NK-92 treated with Interleukin-12 subunit alpha and Interleukin-12 subunit beta, amount 100 ng/mL, for 24 hours (cell line): Measurements from ENCODE around the gene SLC1A3.
"Not testable (repeated sequence)": the region's sequence is repeated elsewhere in the genome, so short reads cannot be mapped to it uniquely, and the experiment has no call there.

ENCODE experiments used
- DNase-seq: peaks from one replicate; lab custom pipeline; 2025; lab: John Stamatoyannopoulos, UW

Gene SLC1A3

GRCh38 chr5:36606428-36607113 lies at the start of gene SLC1A3:
Gene SLC1A3, plus strand, starts transcription at chr5:36606606. Its CDS starts 1,818 bp downstream, at chr5:36608424.
- no peak for DNase-seq

DNA sequence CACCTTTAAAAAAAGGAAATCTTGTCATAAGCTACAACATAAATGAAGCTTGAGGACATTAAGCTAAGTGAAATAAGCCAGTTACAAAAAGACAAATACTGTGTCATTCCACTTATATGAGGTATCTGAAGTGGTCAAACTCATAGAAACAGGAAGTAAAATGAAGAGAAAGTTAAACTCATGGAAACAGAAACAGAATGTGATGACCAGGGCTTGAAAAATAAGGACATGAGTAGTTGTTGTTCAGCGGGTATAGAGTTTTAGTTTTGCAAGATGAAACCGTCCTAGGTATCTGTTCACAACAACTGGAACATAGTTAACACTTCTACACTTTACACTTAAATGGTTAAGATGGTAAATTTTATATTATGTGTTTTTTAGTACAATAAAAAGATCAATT lies 47.8 kb upstream of the SLC1A3 start:
- DNase-seq = no peak

- DNase-seq = no peak
Observed at GRCh38 chr5:36561601-36562000, 44.8 kb upstream of the SLC1A3 start.

GRCh38 chr5:36569491-36569890 lies 36.9 kb upstream of the SLC1A3 start:
- DNase-seq = no peak

DNA sequence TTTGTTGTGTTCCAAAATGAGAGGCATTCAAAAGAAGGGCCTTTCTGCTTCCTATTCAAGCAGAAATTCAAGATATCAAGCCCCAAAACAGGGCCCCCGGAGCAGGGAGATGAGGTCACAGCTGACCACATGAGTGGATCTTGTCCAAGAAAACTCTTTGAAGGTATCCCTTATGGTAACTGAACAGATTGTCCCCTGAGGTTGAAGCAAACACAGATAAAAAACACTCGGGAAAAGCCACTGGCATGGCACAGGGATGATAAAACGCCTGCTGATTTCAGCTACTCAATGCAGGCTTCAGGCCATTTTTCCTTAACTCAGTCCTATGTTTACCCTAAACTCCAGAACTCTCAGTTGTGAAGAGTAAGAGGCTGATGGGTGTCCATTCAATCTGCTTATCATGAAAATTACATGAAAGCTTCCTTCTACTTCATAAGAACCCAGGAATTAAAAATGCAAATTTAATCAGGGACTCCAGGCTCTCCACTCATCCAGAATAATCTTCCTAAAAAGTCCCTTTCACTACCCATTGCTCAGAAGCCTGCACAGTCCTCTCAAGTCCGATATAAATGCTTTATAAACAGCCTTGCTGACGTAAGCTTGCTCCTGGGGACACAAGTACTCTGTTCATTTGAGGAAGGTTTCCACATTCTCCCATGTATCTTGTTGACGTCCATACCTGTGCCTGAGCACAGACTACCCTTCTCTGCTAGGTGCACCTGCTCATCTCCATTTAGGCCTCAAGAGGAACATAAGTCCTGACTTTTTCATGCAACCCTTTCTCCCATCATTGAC lies 35.9 kb upstream of the SLC1A3 start:
- no peak for DNase-seq

DNA sequence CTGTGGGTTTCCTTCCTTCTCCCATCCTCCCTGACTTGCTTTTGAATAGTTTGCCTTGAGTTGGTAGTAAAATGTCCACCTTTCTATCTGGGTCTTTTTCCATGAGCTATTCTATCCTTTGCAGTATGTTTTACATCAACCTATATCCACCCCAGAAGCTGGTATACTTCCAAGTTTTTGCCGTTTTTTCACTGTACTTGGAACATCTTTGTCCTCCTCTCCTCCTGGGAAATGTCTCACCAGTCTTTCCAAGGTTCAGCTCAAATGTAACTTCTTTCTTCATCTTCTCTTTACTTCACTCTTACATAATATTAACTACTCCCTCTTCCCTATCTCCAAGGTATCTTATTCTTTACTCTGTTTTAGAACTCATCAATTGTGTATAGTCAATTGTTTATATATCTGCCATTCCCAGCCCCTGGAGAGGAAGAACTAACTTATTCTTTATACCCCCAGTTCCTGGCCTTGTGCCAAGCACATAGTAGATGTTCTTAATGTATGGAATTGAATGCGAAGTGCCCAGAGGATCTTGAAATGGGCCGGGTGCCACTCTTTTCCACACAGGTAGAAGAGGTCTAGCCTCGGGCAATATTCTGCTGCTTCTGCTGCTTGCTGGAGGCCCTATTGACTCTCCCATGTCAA lies 34.9 kb upstream of the SLC1A3 start:
- no peak for DNase-seq

DNA sequence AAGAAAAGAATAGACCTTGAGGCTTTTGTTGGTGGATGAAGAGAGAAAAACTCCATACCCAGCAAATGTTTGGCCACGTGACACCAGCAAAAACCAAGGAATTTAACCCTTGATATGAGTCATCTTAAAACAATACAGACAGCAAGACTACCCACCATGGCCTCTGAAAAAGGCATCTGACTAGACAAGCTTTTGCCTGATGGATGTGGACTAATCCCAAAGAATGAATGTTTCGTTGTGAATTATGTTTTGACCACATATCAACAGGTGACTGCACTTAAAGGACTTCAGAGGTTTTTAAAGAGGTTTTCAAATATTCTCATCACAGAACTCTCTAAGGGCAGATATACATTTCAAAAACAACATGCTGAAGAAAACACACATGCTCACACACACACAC lies 33.0 kb upstream of the SLC1A3 start:
- no peak for DNase-seq

- DNase-seq = no peak
Observed at GRCh38 chr5:36575361-36575781, 31.0 kb upstream of the SLC1A3 start.

GRCh38 chr5:36576721-36577120 lies 29.7 kb upstream of the SLC1A3 start:
- DNase-seq = no peak

DNA sequence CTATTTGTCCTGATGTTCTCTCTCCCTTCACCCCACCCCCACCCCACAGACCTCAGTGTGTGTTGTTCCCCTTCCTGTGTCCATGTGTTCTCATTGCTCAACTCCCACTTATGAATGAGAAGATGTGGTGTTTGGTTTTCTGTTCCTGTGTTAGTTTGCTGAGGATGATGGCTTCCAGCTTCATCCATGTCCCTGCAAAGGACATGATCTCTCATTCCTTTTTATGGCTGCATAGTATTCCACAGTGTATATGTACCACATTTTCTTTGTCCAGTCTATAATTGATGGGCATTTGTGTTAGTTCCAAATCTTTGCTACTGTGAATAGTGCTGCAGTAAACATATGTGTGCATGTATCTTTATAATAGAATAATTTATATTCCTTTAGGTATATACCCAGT lies 26.5 kb upstream of the SLC1A3 start:
- DNase-seq = not testable (repeated sequence)

DNA sequence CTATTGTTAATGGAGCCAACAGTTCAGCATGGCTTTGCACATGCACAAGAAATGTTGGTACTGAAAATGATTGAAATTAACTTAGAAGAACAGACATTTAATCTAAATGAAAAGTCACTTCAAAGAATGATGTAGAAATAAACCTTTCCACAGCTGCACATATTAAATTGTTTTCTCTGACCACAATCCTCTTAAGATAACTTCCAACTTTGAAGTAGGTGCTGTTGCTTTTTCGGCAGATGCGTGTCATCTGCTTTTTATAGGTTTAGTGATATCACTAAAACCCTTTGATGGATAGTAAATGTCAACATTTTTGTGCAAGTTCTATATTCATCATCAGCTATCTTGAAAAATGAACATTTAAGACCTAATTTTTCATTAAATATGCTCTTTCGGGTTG lies 25.3 kb upstream of the SLC1A3 start:
- no peak for DNase-seq

DNA sequence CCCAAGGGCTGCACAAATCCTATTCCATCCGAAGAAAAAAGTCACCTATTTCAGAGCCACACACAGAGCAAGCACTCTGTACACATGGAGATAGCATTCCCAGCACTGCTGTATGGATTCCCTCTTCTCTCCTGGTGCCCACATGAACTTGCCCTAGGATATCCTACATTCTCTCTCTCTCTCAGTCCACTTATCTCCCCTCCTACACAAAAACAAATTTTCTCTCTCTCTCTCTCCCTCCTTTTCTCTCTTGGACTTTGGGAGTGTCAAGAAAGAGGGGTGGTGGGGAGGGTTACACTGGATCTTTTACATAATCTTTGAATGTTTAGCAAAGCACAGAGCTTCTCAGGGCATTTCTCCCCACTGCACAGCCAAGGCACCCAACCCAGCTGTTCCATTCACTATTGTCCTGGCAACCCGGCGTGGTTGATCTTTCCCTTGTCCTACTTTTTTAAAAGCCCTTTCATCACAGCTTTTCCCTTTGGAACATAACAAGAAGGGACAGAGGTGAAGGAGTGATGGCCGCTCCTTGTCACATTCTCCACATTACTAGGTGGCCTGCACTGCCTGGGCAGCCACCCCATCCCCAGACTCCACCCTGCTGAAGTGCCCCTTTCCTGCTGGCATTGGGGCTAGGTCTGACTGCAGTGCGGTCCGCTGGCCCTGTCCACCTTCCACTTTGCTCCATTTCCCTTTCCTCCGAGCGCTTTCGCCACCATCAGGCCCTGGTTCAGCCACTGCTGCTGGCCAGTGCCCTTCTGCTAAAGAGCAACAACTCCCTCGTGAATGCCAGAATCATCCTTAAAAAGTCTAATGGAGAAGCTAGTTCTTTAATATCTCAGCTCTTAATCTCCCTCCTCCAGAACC lies 22.2 kb upstream of the SLC1A3 start:
- DNase-seq = no peak

DNA sequence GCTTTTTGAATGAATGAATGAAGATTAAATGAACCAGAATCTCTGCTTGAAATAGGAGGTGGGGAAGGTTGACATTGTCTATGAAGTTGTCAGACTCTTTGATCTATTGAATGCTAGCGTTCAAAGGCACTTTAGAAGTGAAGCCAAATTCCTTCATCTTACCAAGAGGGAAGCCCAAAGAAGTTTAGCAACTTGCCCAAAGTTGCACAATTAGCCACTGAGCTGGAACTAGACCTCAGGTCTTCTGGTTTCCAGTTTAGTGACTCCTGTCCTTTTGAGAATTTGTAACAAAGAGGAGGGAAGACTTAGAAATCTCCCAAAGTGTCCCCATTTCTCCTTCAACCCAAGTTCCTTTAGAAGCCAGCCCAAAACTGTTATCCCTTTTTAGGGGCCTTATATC lies 20.7 kb upstream of the SLC1A3 start:
- DNase-seq = no peak

DNA sequence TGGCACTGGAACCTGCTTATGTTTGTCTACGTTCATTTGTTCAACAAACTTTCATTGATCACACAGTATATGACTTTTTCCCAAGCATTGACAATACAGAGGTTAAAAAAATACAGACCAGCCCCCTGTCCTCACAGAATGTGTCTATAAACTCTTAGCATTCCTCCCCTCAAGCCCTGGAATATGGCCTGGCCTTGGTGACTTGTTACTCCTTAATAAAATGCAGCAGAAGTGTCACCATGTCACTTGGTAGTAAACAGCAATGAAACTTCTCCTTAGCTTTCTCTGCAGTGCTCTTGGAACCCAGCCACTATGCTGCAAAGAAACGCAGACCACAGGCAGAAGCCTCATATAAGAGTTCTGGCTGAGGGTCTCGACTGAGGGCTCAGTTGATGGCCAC lies 19.1 kb upstream of the SLC1A3 start:
- DNase-seq = no peak

DNA sequence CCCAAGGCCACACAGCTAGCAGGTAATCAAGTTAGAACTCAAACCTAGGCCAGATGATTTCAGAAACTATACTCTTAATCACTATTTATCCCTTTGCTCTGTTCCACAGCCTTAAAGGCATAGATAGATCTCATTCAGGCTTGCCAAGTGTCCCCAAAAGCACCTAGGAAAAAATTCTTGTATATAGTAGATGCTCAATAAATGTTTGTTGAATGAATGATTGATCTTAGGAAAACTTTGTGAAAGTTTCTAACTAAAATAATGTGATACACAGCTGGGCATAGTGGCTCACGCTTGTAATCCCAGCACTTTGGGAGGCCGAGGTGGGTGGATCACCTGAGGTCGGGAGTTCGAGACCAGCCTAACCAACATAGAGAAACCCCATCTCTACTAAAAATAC lies 16.7 kb upstream of the SLC1A3 start:
- not testable (repeated sequence) for DNase-seq

GRCh38 chr5:36590513-36591286 lies 15.7 kb upstream of the SLC1A3 start:
- DNase-seq = no peak

DNA sequence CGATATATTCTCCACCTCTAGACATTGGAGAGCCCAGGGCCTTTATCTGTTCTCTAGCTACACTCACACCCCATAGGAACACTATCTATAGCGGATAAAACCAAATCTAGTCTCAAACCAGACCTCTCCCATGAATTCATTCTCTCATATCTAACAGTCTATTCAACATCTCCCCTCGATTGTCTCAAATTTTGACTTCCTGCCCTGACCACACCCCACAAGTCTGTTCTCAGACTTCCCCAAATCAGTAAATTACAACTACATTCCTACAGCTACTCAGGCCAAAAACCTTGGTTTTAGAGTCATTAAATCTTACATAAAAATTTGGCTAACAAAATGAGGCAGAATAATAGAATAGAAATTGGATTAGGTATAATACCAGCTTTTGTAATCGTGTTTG lies 12.5 kb upstream of the SLC1A3 start:
- no peak for DNase-seq

- no peak for DNase-seq
Observed at GRCh38 chr5:36596247-36596646, 10.2 kb upstream of the SLC1A3 start.

GRCh38 chr5:36596756-36597155 lies 9.7 kb upstream of the SLC1A3 start:
- no peak for DNase-seq

DNA sequence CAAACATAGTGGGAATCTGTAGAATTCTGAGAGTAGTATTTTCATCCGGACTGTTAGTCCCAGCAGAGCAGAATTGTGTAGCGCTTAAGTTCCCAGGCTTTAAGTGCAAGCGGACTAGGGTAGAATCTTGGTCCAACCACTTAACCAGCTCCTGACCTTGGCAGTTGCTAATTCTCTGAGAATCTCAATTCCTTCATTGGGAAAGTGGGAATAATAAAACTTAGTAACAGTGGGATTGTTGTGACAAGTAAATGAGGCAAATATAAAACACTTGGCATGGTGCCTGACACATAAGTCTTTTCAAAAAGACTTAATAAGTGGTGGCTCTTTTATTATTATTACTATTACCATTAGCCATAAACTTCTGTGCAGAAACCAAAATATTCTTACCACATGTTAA lies 8.4 kb upstream of the SLC1A3 start:
- DNase-seq = no peak
